ENCODE measurements around the gene EBF3.

EBF3 gene

DNA sequence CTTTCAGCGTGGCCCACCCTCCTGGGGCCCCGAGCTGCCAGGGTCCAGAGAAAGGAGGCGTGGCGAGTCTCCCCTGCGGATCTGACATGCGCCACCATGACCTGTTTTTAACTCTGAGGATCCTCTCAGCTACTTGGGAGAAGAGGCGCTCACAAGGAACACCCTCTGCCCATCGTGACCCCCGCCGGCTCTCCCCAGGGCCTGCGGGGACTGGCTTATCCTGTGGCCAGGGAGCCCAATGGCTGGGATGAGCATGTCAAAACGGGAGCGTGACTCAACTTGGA is 93.7 kb downstream of the EBF3 start:
- no peak for DNase-seq (ENCODE audit: low read depth)

GRCh38 chr10:129869596-129870473 is 94.2 kb downstream of the EBF3 start:
- no peak for DNase-seq (ENCODE audit: low read depth)

- DNase-seq (ENCODE audit: low read depth): no peak
These were observed 95.5 kb downstream of the EBF3 start for GRCh38 chr10:129868449-129869035.

DNA sequence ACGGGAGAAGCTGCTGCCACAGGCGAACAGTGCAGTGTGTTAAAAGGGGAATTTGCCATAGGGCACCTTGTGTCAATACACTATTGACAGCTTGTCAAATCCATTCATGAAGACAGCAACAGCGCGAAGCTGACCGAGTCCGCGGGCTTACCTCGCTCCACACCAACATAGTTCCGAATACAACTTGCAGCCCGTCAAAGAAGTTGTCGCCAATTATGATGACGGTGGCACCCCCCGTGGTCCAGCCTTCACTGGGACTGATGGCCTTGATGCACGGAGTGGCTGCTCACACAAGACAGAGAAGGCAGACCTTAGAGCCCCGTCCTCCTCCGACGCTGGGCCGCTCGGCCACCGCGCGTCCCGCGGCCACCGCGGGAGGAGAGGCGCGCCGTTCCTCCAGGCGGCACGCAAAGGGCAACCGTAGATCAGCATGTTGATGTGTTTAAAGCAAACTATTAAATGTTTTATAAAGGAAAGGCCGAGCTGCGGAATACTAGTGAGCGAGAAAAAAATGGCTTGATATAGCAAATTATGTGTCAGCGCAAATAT is 96.4 kb downstream of the EBF3 start:
- no peak for DNase-seq (ENCODE audit: low read depth)

DNA sequence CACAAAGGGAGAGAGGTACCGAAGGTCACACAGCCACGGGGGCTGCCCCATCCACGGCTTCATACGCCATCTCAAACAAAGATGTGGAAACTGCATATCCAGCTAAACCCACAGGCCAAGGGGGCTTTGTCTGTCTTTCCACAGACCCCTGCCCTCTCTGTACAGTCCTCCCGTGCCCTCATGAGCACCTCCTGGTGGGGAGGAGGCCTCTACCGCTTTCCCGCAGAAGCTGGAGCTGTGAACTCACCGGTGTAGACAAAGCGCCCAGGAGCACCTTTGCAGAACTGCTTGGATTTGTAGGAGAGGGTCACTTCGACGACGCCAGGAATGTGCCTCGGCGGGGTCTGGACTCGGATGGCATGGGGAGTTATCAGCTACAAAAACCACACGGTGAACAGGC is 97.2 kb downstream of the EBF3 start:
- DNase-seq (ENCODE audit: low read depth): no peak

- no peak for DNase-seq (ENCODE audit: low read depth)
These were observed 98.1 kb downstream of the EBF3 start for GRCh38 chr10:129865960-129866359.

DNA sequence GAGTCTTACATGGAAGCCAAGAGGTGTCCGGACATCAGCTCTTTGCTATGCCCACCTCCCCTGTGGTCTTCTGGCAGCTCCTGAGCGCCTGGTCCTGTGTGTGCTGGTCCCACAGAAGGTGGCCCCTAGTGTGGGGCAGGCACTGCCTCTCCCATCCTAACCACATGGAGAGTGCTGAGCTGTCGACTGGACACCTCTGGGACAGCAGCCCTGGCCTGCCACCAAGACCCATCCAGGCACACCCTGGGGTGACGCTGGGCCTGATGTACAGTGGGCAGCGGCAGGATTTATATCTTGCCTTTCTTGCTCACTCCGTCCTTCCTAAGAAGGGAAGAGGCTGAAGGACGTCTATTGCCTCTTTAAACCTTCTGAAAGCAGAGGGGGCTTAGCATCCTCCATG is 98.7 kb downstream of the EBF3 start:
- DNase-seq (ENCODE audit: low read depth): no peak

- DNase-seq (ENCODE audit: low read depth): no peak
These were observed 99.4 kb downstream of the EBF3 start for GRCh38 chr10:129864601-129865126.

DNA sequence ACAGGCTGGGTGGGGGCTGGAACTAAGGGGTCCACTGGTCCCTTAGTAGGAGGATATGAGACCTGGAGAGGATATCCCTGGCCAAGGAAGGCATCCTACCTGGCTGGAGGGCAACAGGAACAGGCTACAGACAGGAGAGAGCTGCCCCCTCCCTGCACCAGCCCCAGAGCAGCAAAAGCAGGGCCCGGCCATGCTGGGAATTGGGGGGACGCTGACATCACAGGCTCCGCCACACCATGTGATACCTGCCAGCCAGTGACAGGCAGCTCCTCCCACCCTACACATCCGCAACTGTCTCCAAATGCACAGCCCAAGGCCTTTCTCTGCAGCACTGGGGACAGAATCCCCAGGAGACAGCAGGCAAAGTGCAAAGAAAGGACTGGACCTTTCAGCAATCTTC is 100.0 kb downstream of the EBF3 start:
- no peak for DNase-seq (ENCODE audit: low read depth)

- no peak for DNase-seq (ENCODE audit: low read depth)
These were observed 100.8 kb downstream of the EBF3 start for GRCh38 chr10:129863201-129863663.

DNA sequence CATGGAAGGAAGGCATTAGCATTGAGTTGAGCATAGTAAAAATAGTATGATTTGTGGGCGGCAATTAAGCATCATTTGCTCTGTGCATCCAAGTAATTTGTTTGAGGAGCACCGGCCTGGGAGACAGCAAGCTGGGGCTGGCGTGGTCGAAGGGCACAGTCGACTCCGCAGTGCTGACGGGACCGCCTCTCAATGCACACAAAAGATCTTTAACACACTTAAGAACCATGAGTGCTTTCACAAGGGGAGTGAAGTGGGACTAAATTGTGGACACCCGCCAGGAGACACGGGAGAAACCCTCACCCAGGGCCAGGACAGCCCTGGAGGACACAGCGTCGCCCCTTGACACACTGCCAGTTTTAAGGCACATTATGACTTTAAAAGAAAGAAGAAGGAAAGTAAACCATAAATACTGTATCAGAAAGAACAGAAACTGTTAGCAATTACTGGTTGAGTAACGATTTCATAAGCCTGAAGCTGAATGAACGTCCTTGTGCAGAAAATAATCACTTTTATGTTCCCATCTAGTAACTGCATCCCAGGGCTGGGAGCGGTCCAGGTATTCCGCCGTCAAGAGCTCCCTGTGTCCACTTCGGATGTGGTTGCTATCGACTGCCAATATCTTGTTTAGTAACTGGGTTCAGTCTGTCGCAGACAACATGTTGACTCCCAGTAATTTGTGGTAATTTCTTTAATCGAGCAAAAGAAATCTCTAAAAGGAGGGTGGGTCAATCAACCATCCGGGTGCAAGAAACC is 102.1 kb downstream of the EBF3 start:
- no peak for DNase-seq (ENCODE audit: low read depth)

DNA sequence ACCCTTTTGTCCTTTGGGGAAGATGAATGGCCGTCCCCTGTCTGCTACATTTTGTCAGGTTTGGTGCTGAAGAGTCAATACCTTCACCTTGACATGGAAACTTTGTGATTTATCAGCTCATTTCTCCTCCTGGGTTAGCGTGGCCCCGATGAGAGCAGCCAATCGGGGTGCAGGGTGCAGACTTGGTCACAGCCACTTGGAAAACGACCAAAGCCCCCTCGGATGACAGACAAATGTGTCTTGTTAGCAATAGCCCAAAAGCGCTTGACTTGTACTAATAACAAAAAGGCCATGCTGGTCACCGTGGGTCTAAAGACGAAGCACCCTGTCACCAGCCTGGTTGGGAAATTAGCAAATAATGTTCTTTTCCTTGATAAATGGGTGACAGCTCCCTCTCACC is 103.7 kb downstream of the EBF3 start:
- no peak for DNase-seq (ENCODE audit: low read depth)

DNA sequence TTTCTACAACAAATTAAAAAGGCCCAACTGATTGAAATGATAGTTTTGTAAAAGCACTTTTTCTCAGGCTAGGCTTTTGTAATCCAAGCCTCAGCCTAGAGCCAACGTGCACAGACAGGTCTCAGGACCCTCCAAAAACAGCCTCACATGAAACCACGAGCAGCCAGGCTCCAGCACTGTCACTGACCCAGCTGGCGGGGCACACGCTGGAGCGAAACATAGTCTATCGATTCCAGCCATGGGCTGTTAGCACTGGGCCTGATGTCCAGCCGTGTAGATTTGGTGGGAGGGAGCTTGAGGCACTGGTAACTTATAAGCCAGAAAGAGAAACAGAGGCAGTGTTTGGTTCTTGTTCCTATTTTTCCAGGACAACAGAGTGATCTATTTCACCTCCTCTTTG is 104.5 kb downstream of the EBF3 start:
- DNase-seq (ENCODE audit: low read depth): no peak

GRCh38 chr10:129857242-129857960 is 106.7 kb downstream of the EBF3 start:
- DNase-seq (ENCODE audit: low read depth): no peak

- DNase-seq (ENCODE audit: low read depth): no peak
These were observed 108.1 kb downstream of the EBF3 start for GRCh38 chr10:129855836-129856563.

- no peak for DNase-seq (ENCODE audit: low read depth)
These were observed 109.0 kb downstream of the EBF3 start for GRCh38 chr10:129854796-129855705.

GRCh38 chr10:129854158-129854557 is 109.9 kb downstream of the EBF3 start:
- DNase-seq (ENCODE audit: low read depth): no peak

DNA sequence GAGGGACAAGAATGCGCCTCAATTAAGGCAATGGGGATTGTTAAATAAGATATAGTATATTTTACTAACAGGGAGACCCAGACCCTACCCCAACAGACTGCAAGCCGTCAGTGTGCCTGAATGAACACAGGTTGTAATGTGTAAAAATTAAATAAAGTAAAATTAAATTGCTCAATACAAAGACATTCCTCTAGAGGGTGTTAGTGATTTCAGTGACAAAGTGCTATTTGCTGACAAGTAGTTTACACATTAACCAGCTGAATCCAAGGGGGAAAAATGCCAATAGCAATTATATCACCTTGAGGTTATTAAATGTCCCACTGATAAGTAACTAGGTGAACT is 110.5 kb downstream of the EBF3 start:
- DNase-seq (ENCODE audit: low read depth): no peak

- DNase-seq (ENCODE audit: low read depth): no peak
These were observed 111.1 kb downstream of the EBF3 start for GRCh38 chr10:129852829-129853561.

Measured in activated T-helper 1 cell treated with Interleukin-2 at 50 U/mL for 16 hours (primary cell).